SH-SY5Y (cell line): ENCODE measurements around the gene UBR1.

Experiments
- GATA2 ChIP-seq: IDR thresholded peaks from 2 replicates; pipeline ENCODE4 v1.6.1; 2011; ENCODE audit warnings: mild to moderate bottlenecking, low read depth, low read length
- GATA3 ChIP-seq: IDR thresholded peaks from 2 replicates; pipeline ENCODE4 v1.6.1; 2011; ENCODE audit warnings: low read depth, mild to moderate bottlenecking, low read length, moderate library complexity

DNA sequence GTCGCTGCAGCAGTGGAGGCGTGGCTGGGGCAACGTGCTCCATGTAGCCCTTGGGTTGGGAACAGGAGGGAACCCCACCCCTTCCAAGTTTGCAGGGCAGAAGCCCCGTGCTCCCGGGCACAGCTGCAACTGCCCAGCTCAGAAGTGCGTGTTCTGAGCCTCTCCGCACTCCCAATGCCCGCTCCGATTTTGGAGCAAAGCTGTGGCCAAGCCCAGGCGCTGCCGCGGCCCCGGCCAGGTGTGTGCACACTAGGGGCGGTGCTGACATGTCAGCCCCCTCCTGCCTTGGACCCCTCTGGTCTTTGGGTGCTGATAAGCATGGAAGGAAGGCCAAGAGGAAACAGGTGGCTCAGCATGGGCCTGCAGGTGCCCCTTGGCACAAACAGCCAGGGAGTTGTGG is 97.7 kb downstream of the UBR1 start:
- TF ChIP-seq GATA3: no peak
- no peak for TF ChIP-seq GATA2
